OCI-M2 (cell line): ENCODE data around the gene PLXNA2.

Source experiments
- DNase-seq: peaks from one replicate; lab custom pipeline; 2025; ENCODE audit not compliant: unreplicated experiment; lab: John Stamatoyannopoulos, UW

The PLXNA2 gene

GRCh38 chr1:208163539-208163938 is 80.6 kb downstream of the PLXNA2 start:
- DNase-seq, result no peak

GRCh38 chr1:208162903-208163302 is 81.3 kb downstream of the PLXNA2 start:
- no peak for DNase-seq

- no peak for DNase-seq
Observed at GRCh38 chr1:208161656-208162375, 82.4 kb downstream of the PLXNA2 start.

- no peak for DNase-seq
Observed at GRCh38 chr1:208161005-208161404, 83.2 kb downstream of the PLXNA2 start.

GRCh38 chr1:208160259-208160819 is 83.8 kb downstream of the PLXNA2 start:
- DNase-seq, result no peak

GRCh38 chr1:208159555-208160258 is 84.5 kb downstream of the PLXNA2 start:
- DNase-seq, result no peak

- no peak for DNase-seq
Observed at GRCh38 chr1:208158640-208159554, 85.3 kb downstream of the PLXNA2 start.

- no peak for DNase-seq
Observed at GRCh38 chr1:208157769-208158168, 86.4 kb downstream of the PLXNA2 start.

GRCh38 chr1:208156741-208157140 is 87.4 kb downstream of the PLXNA2 start:
- DNase-seq, result no peak

GRCh38 chr1:208156310-208156709 is 87.9 kb downstream of the PLXNA2 start:
- no peak for DNase-seq

- no peak for DNase-seq
Observed at GRCh38 chr1:208154679-208155642, 89.2 kb downstream of the PLXNA2 start.

GRCh38 chr1:208154040-208154439 is 90.1 kb downstream of the PLXNA2 start:
- no peak for DNase-seq

- no peak for DNase-seq
Observed at GRCh38 chr1:208153386-208153785, 90.8 kb downstream of the PLXNA2 start.

- DNase-seq, result no peak
Observed at GRCh38 chr1:208151728-208152598, 92.2 kb downstream of the PLXNA2 start.

- DNase-seq, result no peak
Observed at GRCh38 chr1:208150833-208151458, 93.2 kb downstream of the PLXNA2 start.

GRCh38 chr1:208149776-208150514 is 94.2 kb downstream of the PLXNA2 start:
- no peak for DNase-seq

GRCh38 chr1:208149213-208149612 is 95.0 kb downstream of the PLXNA2 start:
- no peak for DNase-seq

- no peak for DNase-seq
Observed at GRCh38 chr1:208148380-208148779, 95.8 kb downstream of the PLXNA2 start.
